OCI-LY7 (cell line): ENCODE measurements around the gene RPS15. TPM values are rescaled to one million over a fixed set of nuclear protein-coding genes. Genes with fewer than 3 reads are reported as not detected.

ENCODE experiments used
- BruUV-seq: library from RNA; stranded (reverse); fragments of 400-500 nt; replicated peaks from 2 replicates; lab custom pipeline; 2021; lab: Mats Ljungman, UMichigan
- CTCF ChIA-PET: fragments of 300-600 bp; sonication (Branson Sonifier 250); formaldehyde crosslinking; loops from one replicate; lab custom pipeline; 2022; ENCODE audit warnings: antibody characterized with exemption; ENCODE audit not compliant: unreplicated experiment; lab: Charles Lee
- POLR2A ChIA-PET: fragments of 300-600 bp; sonication (Branson Sonifier 250); formaldehyde crosslinking; loops from one replicate; lab custom pipeline; 2022; ENCODE audit warnings: antibody characterized with exemption; lab: Charles Lee
- DNase-seq: peaks from one replicate; pipeline ENCODE4 v3.0.0-alpha.2; 2015; ENCODE audit warnings: low spot score
- H2AFZ ChIP-seq: fragments of 200-600 bp; sonication (generic), shearing (Covaris generic); 2 replicates; pipeline ENCODE4 v1.6.1; 2014; ENCODE audit warnings: mild to moderate bottlenecking, antibody characterized with exemption, low read length, moderate library complexity
- H3K27ac ChIP-seq: fragments of 200-600 bp; sonication (generic); 2 replicates; pipeline ENCODE4 v1.5.1; 2014; ENCODE audit warnings: mixed run types, low read depth, mild to moderate bottlenecking, moderate library complexity, low read length, inconsistent platforms; ENCODE audit not compliant: poor library complexity, severe bottlenecking
- H3K36me3 ChIP-seq: fragments of 200-600 bp; sonication (generic); 2 replicates; pipeline ENCODE4 v1.6.1; 2014; ENCODE audit warnings: mild to moderate bottlenecking, antibody characterized with exemption, low read length, moderate library complexity, mixed read lengths; ENCODE audit not compliant: insufficient read depth
- H3K4me1 ChIP-seq: fragments of 200-600 bp; sonication (generic); 2 replicates; pipeline ENCODE4 v1.5.1; 2014; ENCODE audit warnings: mild to moderate bottlenecking, low read length; ENCODE audit not compliant: insufficient read depth, poor library complexity, severe bottlenecking
- H3K4me2 ChIP-seq: fragments of 200-600 bp; sonication (generic); 2 replicates; pipeline ENCODE4 v1.6.1; 2014; ENCODE audit warnings: mild to moderate bottlenecking, low read length
- H3K4me3 ChIP-seq: fragments of 200-600 bp; sonication (generic); 2 replicates; pipeline ENCODE4 v1.5.1; 2014; ENCODE audit warnings: mild to moderate bottlenecking, low read depth, low read length; ENCODE audit not compliant: poor library complexity, severe bottlenecking
- H3K79me2 ChIP-seq: fragments of 200-600 bp; sonication (generic); 2 replicates; pipeline ENCODE4 v1.6.1; 2016; ENCODE audit warnings: low read depth, mild to moderate bottlenecking, low read length, moderate library complexity, mixed read lengths; ENCODE audit not compliant: insufficient read depth
- H3K9me2 ChIP-seq: fragments of 200-600 bp; sonication (generic); 2 replicates; pipeline ENCODE4 v1.6.1; 2016; ENCODE audit warnings: mild to moderate bottlenecking, low read length, mixed read lengths; ENCODE audit not compliant: insufficient read depth
- H3K9me3 ChIP-seq: fragments of 200-600 bp; sonication (generic); 2 replicates; pipeline ENCODE4 v1.6.1; 2014; ENCODE audit warnings: mild to moderate bottlenecking, mixed run types, low read length, mixed read lengths
- H4K20me1 ChIP-seq: fragments of 200-600 bp; sonication (generic); 2 replicates; pipeline ENCODE4 v1.6.1; 2014; ENCODE audit warnings: mild to moderate bottlenecking, antibody characterized with exemption, low read length, moderate library complexity, mixed read lengths; ENCODE audit not compliant: insufficient read depth
- CTCF ChIP-seq: fragments of 200-600 bp; sonication (generic); conservative IDR thresholded peaks from 2 replicates; pipeline ENCODE4 v1.5.1; 2014; ENCODE audit warnings: mild to moderate bottlenecking, antibody characterized with exemption, low read length, moderate library complexity, mixed read lengths
- EZH2phosphoT487 ChIP-seq: fragments of 200-600 bp; sonication (generic); IDR thresholded peaks from 2 replicates; pipeline ENCODE4 v1.6.1; 2018; ENCODE audit warnings: low read depth, borderline replicate concordance, mild to moderate bottlenecking, mixed run types, antibody characterized with exemption, low read length, moderate library complexity, mixed read lengths
- intact Hi-C: fragments of 100-400 bp; cut with micrococcal nuclease; formaldehyde crosslinking; loops from one replicate; pipeline ENCODE4 v1.10.0; 2022; ENCODE audit not compliant: unreplicated experiment
- total RNA-seq, 2 experiments: library from RNA; depleted of rRNA in 1 of 2; stranded (reverse); fragments of >200 nt in 1 of 2; shearing (Covaris generic) in 1 of 2; gene quantifications; 2 replicates each; pipeline ENCODE4 v1.2.3, GENCODE V29; 2014 to 2022

RPS15 gene
- total RNA-seq, 2 experiments from 2014 or later = 1,860 to 2,068 TPM

- Histone ChIP-seq H3K9me2 (no peaks in the 10 kb centered on the region), H3K4me2 (no peak overlapping the region), H3K79me2 (no peaks in the 10 kb centered on the region), H3K4me3 (no peak overlapping the region), H3K4me1 (peaks cover 9% of the 10 kb centered on the region), H4K20me1 (no peaks in the 10 kb centered on the region), H3K36me3 (peaks cover 22% of the 10 kb centered on the region; the same call in 1 of the 2 replicates), H3K27ac (no peak overlapping the region), H2AFZ (no peak overlapping the region), H3K9me3 (no peaks in the 10 kb centered on the region)
- ChIA-PET POLR2A (no interaction called here), CTCF (no interaction called here)
- TF ChIP-seq EZH2phosphoT487 (no peak), CTCF (no peak)
- no TSS peak for BruUV-seq
- intact Hi-C loops = no loop called here
- no peak for DNase-seq
These were observed 38.5 kb upstream of the RPS15 start for GRCh38 chr19:1399745-1400144.

- intact Hi-C loops = no loop called here
- no peak for DNase-seq
- CTCF ChIA-PET = no interaction called here
- H4K20me1 ChIP-seq = no peaks in the 10 kb centered on the region
- H2AFZ ChIP-seq = no peak overlapping the region
- H3K27ac ChIP-seq = no peak overlapping the region
- POLR2A ChIA-PET = interaction anchor here (0.5 kb wide), 1 partner anchor 1077 kb away, joined by 15 read pairs; no protein-coding TSS in a partner anchor
- TF ChIP-seq CTCF (no peak), EZH2phosphoT487 (no peak)
- H3K4me1 ChIP-seq = peaks cover 9% of the 10 kb centered on the region
- no peaks in the 10 kb centered on the region for H3K9me2 ChIP-seq
- H3K36me3 ChIP-seq = peaks cover 19% of the 10 kb centered on the region; the same call in 1 of the 2 replicates
- BruUV-seq = no TSS peak
- peak overlapping the region; percentile 71 for H3K4me3 ChIP-seq
- H3K4me2 ChIP-seq = peak overlapping the region; percentile 78
- H3K9me3 ChIP-seq = no peaks in the 10 kb centered on the region
- no peaks in the 10 kb centered on the region for H3K79me2 ChIP-seq
These were observed 37.7 kb upstream of the RPS15 start for GRCh38 chr19:1400281-1401137.
